NB4 (cell line): ENCODE measurements around the gene FRK.

Experiments used
- DNase-seq: peaks from one replicate; pipeline ENCODE4 v3.0.0; 2010; ENCODE audit warnings: low read depth
- H3K4me3 ChIP-seq: one replicate; pipeline ENCODE4 v1.5.1; 2011; ENCODE audit warnings: mild to moderate bottlenecking, low read depth, low read length, moderate library complexity
- CTCF ChIP-seq: IDR thresholded peaks from one replicate; pipeline ENCODE4 v1.5.1; 2012; ENCODE audit warnings: low read depth, low read length
- MAX ChIP-seq: IDR thresholded peaks from 2 replicates; pipeline ENCODE4 v1.6.1; 2011; ENCODE audit warnings: low read depth, low read length
- MYC ChIP-seq: IDR thresholded peaks from 2 replicates; pipeline ENCODE4 v1.6.1; 2011; ENCODE audit warnings: low read depth, low read length
- POLR2A ChIP-seq: IDR thresholded peaks from 2 replicates; pipeline ENCODE4 v1.6.1; 2011; ENCODE audit warnings: mild to moderate bottlenecking; ENCODE audit not compliant: insufficient read length; ENCODE audit errors: extremely low read depth

Gene FRK

GRCh38 chr6:116002756-116003155 is 57.9 kb downstream of the FRK start:
- H3K4me3 ChIP-seq: no peak overlapping the region
- no peak for DNase-seq
- TF ChIP-seq MAX (no peak), POLR2A (no peak), MYC (no peak), CTCF (no peak)

GRCh38 chr6:115999235-115999634 is 61.5 kb downstream of the FRK start:
- no peak for DNase-seq
- TF ChIP-seq POLR2A (no peak), MAX (no peak), CTCF (no peak), MYC (no peak)
- no peak overlapping the region for H3K4me3 ChIP-seq

- H3K4me3 ChIP-seq: no peak overlapping the region
- no peak for DNase-seq
- TF ChIP-seq MYC: no peak
- no peak for TF ChIP-seq MAX
These were observed 62.6 kb downstream of the FRK start for GRCh38 chr6:115997990-115998585.

GRCh38 chr6:115986026-115986425 is 74.7 kb downstream of the FRK start:
- no peak overlapping the region for H3K4me3 ChIP-seq
- TF ChIP-seq MAX (no peak), MYC (no peak), CTCF (no peak), POLR2A (no peak)
- DNase-seq: no peak

- no peak for DNase-seq
- no peak for TF ChIP-seq MAX
- TF ChIP-seq MYC: no peak
- TF ChIP-seq CTCF: no peak
- TF ChIP-seq POLR2A: no peak
- H3K4me3 ChIP-seq: no peak overlapping the region
These were observed 75.9 kb downstream of the FRK start for GRCh38 chr6:115984809-115985208.

GRCh38 chr6:115983998-115984397 is 76.7 kb downstream of the FRK start:
- no peak overlapping the region for H3K4me3 ChIP-seq
- TF ChIP-seq CTCF (no peak), MYC (no peak), POLR2A (no peak)
- DNase-seq: no peak
